ENCODE data around the gene TMEM108.

Gene TMEM108

GRCh38 chr3:133282236-133282635 lies 244.0 kb downstream of the TMEM108 start:
- no peaks in the 10 kb centered on the region for H3K4me1 ChIP-seq (ENCODE audit: insufficient read depth, low read length)
- H4K20me1 ChIP-seq (ENCODE audit: insufficient read depth, low read length) = no peaks in the 10 kb centered on the region
- no peak overlapping the region for H2AFZ ChIP-seq (ENCODE audit: low read depth, low read length)
- no peak for TF ChIP-seq EZH2 (IDR thresholded peaks at IDR 0.05; ENCODE audit: borderline replicate concordance, low read depth, low read length, severe bottlenecking)
- TF ChIP-seq CTCF (IDR thresholded peaks at IDR 0.05; ENCODE audit: borderline replicate concordance, extremely low read depth, low read length, poor library complexity, severe bottlenecking) = no peak
- H3K9me3 ChIP-seq (ENCODE audit: insufficient read depth, low read length, severe bottlenecking) = no peaks in the 10 kb centered on the region
- H3K36me3 ChIP-seq (ENCODE audit: insufficient read depth, low read length) = no peaks in the 10 kb centered on the region
- ATAC-seq (ENCODE audit: insufficient read depth, low read depth) (no peak), DNase-seq (no peak)
- no peak overlapping the region for H3K4me2 ChIP-seq (ENCODE audit: insufficient read depth, low read length)
- peaks cover 20% of the 10 kb centered on the region for H3K27me3 ChIP-seq (ENCODE audit: insufficient read depth, low read length, poor library complexity)
- no peak overlapping the region for H3K9ac ChIP-seq (ENCODE audit: low read depth, low read length)
- no peaks in the 10 kb centered on the region for H3K79me2 ChIP-seq (ENCODE audit: insufficient read depth, low read length)
- H3K27ac ChIP-seq (ENCODE audit: low read length) = no peak overlapping the region
- H3K4me3 ChIP-seq (ENCODE audit: low read depth in 1 of 2, low read length in 2 of 2) = no peak overlapping the region

GRCh38 chr3:133283958-133284807 lies 246.0 kb downstream of the TMEM108 start:
- Histone ChIP-seq H3K27ac (ENCODE audit: low read length) (no peak overlapping the region), H3K9me3 (ENCODE audit: insufficient read depth, low read length, severe bottlenecking) (no peaks in the 10 kb centered on the region), H3K4me1 (ENCODE audit: insufficient read depth, low read length) (no peaks in the 10 kb centered on the region), H4K20me1 (ENCODE audit: insufficient read depth, low read length) (no peaks in the 10 kb centered on the region), H2AFZ (ENCODE audit: low read depth, low read length) (no peak overlapping the region), H3K4me3 (ENCODE audit: low read depth in 1 of 2, low read length in 2 of 2) (no peak overlapping the region), H3K4me2 (ENCODE audit: insufficient read depth, low read length) (no peak overlapping the region), H3K27me3 (ENCODE audit: insufficient read depth, low read length, poor library complexity) (peaks cover 20% of the 10 kb centered on the region), H3K36me3 (ENCODE audit: insufficient read depth, low read length) (no peaks in the 10 kb centered on the region), H3K9ac (ENCODE audit: low read depth, low read length) (no peak overlapping the region), H3K79me2 (ENCODE audit: insufficient read depth, low read length) (no peaks in the 10 kb centered on the region)
- ATAC-seq (ENCODE audit: insufficient read depth, low read depth) = no peak
- no peak for TF ChIP-seq CTCF (IDR thresholded peaks at IDR 0.05; ENCODE audit: borderline replicate concordance, extremely low read depth, low read length, poor library complexity, severe bottlenecking)
- TF ChIP-seq EZH2 (IDR thresholded peaks at IDR 0.05; ENCODE audit: borderline replicate concordance, low read depth, low read length, severe bottlenecking) = no peak
- DNase-seq = no peak

- H3K4me1 ChIP-seq (ENCODE audit: insufficient read depth, low read length) = no peaks in the 10 kb centered on the region
- H3K79me2 ChIP-seq (ENCODE audit: insufficient read depth, low read length) = no peaks in the 10 kb centered on the region
- no peaks in the 10 kb centered on the region for H3K9me3 ChIP-seq (ENCODE audit: insufficient read depth, low read length, severe bottlenecking)
- H4K20me1 ChIP-seq (ENCODE audit: insufficient read depth, low read length) = no peaks in the 10 kb centered on the region
- H2AFZ ChIP-seq (ENCODE audit: low read depth, low read length) = no peak overlapping the region
- no peak overlapping the region for H3K4me2 ChIP-seq (ENCODE audit: insufficient read depth, low read length)
- H3K27ac ChIP-seq (ENCODE audit: low read length) = no peak overlapping the region
- H3K4me3 ChIP-seq (ENCODE audit: low read depth in 1 of 2, low read length in 2 of 2) = no peak overlapping the region
- peaks cover 14% of the 10 kb centered on the region for H3K27me3 ChIP-seq (ENCODE audit: insufficient read depth, low read length, poor library complexity)
- DNase-seq = no peak
- TF ChIP-seq EZH2 (IDR thresholded peaks at IDR 0.05; ENCODE audit: borderline replicate concordance, low read depth, low read length, severe bottlenecking) (no peak), CTCF (IDR thresholded peaks at IDR 0.05; ENCODE audit: borderline replicate concordance, extremely low read depth, low read length, poor library complexity, severe bottlenecking) (no peak)
- H3K36me3 ChIP-seq (ENCODE audit: insufficient read depth, low read length) = no peaks in the 10 kb centered on the region
- no peak overlapping the region for H3K9ac ChIP-seq (ENCODE audit: low read depth, low read length)
- no peak for ATAC-seq (ENCODE audit: insufficient read depth, low read depth)
These were observed 251.1 kb downstream of the TMEM108 start for GRCh38 chr3:133289322-133289721.

Measured in DND-41 (cell line).